Inferior parietal cortex (tissue), 1 donor: Measurements from ENCODE around the gene SPPL3.
A peak's percentile ranks its signal among the peaks of the same experiment; 100 is the strongest.
"Not testable (repeated sequence)": the region's sequence is repeated elsewhere in the genome, so short reads cannot be mapped to it uniquely, and the experiment has no call there.

Experiments
- DNase-seq: peaks from one replicate; pipeline ENCODE4 v3.0.0-alpha.2; 2016; ENCODE audit errors: extremely low spot score

SPPL3 gene

DNA sequence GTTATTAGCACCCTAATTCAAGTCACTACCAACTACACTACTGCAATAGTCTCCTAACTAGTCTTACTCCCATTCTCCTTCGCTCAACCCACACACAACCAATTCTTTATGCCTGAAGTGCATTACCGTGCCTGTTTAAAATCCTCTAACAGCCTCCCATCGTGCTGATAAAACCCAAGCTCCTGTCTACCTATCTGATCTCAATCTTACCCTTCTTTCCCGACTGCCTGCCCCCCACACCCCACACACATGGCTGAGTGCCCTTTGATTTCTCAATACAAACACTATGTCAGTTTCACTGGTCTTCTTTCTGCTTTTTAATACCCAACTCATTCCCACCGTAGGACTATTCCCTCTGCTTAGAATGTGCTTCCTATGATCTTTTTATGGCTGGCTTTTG, 59.9 kb downstream of the SPPL3 start:
- DNase-seq, result no peak

DNA sequence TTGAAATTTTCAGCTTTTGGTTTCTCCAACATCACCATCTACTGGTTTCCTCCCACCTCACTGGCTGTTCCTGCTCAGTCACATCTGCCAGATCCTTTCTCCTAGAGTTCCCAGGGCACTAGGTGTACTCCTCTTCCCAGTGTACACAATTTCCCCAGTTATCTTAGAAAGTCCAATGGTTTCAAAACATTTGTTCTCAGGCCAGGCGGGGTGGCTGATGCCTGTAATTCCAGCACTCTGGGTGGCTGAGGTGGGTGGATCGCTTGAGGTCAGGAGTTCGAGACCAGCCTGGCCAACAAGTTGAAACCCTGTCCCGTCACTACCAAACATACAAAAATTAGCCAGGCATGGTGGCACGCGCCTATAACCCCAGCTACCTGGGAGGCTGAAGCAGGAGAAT, 60.7 kb downstream of the SPPL3 start:
- no peak for DNase-seq

DNA sequence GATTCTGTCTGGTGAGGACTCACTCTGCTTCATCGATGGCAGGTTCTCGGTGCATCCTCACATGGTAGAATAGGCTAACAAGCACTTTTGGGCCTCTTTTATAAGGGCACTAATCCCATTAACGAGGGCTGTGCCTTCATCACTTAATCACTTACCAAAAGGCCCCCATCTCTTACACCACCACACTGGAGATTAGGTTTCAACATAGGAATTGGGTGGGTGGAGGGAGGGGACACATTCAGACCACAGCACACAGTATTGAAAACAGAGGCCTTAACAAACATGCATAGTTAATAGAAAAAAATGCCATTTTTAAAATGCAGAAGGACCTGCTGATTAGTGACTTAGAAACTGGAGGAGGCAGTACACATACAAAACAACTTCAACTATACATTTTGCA, 61.6 kb downstream of the SPPL3 start:
- DNase-seq, result no peak

DNA sequence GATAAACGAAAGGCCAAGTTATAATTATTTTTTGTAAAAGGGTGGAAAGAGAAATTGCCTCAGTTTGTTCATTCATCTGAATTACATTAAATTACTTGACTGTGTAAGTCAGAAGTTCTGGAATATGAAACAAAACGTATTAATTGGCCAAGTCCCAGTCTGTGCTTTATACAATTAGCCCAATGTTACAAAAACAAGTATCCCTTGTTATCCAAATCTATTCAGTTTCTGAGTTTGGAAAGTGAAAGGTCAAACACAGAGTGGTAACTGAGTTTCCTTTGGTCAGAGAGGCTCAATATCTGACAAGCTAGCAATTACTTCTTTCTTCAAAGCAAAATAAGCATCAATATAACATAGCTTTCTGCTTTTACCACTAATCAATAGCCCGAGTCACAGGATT, 62.6 kb downstream of the SPPL3 start:
- DNase-seq, result no peak

DNA sequence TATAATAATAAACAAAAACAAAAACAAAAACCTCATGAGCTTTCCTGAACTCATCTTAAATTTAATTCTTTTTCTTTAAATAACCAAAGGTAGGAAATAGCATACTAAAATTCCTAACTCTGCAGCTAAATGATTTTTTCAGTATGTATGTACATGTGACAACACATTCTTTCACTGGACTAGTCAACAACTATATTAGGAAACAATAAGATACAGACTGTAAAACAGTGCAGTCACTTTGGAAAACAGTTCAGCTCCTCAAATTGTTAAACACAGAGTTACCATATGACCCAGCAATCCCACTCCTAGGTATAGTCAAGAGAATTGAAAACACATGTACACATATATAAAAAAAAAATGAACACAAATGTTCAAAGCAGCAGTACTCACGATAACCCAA, 64.7 kb downstream of the SPPL3 start:
- DNase-seq, result no peak

DNA sequence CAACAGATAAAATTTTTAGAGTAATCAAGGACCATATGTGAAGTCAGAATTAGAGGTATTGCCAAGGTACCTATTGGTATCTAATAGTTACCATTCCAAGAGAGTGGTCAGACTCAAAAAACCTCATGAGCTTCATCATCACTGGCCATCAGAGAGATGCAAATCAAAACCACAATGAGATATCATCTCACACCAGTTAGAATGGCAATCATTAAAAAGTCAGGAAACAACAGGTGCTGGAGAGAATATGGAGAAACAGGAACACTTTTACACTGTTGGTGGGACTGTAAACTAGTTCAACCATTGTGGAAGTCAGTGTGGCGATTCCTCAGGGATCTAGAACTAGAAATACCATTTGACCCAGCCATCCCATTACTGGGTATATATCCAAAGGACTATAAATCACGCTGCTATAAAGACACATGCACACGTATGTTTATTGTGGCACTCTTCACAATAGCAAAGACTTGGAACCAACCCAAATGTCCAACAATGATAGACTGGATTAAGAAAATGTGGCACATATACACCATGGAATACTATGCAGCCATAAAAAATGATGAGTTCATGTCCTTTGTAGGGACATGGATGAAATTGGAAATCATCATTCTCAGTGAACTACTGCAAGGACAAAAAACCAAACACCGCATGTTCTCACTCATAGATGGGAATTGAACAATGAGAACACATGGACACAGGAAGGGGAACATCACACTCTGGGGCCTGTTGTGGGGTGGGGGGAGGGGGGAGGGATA, 65.4 kb downstream of the SPPL3 start:
- not testable (repeated sequence) for DNase-seq

DNA sequence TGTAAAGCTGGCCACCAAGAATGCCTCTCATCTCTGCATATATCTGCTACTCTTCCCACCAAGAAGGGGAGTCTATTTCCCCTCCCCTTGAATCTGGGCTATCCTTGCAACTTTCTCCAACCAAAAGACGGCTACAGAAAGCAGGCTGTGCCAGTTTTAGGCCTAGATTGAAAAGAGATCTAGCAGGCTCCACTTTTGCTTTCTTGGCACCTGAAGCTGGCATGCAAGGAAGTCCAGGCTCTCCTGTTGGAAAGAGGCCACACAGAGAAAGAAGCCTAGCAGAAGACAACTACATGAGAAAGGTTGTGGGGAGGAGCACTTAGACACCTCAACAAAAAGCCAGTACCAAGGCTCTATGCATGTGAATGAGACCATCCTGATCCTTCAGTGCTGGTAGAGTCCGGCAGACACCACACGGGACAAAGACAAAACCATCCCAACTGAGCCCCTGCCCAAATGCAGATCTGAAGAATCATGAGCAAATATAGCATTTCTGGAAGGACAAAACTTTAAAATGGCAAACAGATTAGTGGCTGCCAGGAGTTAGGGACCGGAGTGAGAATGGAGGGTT, 68.0 kb downstream of the SPPL3 start:
- no peak for DNase-seq

DNA sequence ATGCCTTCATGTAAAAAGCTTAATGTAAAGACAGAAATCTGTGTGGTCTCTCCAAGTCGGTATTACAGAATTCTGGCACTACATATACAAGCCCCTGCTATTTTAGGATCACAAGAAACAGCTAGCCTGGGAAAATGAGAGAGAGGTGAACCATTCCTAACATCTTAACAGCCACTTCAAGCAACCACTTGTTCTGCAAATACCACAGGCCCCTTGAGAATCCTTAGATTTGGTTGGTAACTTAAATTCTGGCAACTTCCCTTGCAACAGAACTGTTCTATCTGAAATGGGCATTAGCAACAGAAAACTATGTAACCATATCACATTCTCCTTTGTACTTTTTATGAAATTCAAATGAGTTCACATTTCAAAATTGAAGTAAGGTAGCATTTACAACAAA, 68.5 kb downstream of the SPPL3 start:
- no peak for DNase-seq

DNA sequence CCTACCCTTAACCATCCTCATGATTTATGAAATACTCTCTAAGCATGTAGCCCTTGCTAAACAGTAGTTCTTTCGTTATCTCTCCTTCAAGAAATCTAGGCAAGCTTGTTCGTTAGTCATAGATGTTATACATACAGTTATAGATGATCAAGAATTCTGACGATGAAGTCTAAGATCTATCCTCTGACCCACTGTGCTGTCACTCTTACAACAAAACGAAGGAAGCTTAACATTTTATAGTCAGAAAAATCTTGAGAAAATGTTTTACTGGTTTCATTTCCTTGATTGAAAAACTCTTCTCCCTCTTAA, 68.9 kb downstream of the SPPL3 start:
- DNase-seq, result no peak

DNA sequence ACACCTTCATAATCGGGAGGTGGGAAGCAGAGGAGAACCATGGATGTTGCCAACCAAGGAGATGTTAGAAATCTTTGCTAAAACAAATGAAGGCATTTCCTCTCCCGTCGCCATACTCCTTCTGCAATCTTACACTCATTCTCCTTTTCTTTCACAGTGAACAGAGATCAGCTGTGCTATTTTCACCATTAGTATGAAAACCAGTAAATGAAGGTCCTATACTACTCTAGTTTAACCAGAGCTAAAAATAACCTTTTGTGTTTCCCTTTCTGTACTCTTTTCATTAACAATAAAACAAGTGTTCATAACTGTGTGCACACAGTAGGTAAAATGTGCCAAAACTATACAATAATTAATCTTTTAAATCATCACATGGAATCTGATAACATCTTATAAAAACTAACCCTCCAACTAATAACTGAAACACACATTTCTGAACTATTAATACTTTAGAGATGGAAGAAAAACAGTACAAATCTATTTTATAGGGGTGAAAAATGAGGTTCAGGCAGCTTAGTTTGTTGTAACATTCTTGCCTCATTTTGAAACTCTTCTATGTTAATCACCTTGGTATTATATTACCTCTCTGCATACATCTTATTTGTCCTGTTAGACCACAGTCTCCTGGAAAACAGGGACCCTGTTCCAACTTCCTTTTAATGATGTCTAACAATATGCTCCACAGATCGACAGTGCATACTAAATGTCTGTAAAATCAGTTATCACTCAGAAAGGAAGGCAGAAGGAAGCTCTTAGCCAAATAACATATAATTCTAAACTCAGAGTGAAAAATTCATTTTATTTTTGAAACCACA, 69.5 kb downstream of the SPPL3 start:
- DNase-seq, result no peak

DNA sequence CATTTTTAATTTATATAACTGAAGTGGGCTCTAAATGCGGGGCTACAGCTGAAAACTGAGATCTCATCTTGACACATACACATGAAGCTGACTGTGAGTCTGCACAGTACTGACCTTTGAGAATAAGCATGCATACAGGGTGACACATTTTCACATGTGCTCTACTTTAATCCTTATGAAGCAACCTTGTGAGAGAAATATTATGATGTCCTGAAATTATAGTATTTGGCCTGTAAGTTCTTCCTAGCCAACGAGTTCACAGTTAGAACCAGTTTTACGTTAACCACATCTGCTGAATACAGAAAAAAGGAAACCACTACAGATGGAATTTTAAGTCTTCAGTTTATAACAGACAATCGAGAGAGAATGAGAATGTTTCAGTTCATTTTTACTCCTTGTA, 70.3 kb downstream of the SPPL3 start:
- DNase-seq, result no peak

DNA sequence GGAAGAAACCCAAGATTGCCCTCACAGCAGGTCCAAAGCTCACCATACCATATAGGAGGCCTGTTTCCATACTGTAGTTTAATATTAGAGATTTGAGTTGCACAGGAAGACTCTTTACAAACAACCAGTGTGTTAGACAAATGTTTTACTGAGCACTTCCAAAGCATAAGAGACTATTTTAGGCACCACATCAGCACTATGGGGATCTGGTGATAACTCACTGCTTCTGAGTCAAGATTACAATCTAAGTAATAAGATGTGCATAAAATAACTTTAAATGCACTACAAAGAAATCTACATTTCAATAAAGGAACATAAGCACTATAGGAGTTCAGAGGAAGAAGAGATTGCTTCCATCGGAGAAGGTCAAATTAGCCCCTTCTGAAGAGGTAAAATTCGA, 71.4 kb downstream of the SPPL3 start:
- DNase-seq, result no peak

DNA sequence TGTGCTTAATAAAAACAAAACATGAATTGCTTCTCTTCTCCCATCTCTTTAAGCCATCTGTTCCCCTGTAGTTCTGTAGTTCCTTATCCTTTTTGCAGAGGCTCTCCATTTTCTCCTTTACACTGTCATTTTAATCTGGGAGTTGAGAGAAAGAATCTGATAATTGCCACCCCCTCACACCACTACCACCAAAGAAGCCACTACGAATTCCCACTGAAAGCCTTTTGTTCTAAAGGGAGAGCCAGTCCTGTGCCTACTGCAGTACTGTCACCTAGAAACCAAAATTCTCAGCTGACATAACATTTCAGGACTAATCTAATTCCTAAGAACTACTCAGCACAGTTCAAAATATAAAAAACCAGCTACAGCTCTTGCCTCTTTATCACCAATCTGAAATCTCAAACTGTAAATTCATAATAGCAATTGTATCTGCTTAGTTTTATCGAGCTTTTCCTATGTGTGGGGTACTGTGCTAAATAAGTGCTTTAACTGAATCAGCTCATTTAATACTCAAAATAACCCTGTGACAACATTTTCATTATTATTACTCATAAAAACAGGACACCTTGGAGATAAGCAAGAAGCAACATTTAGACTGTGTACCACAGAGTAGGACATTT, 72.4 kb downstream of the SPPL3 start:
- no peak for DNase-seq

DNA sequence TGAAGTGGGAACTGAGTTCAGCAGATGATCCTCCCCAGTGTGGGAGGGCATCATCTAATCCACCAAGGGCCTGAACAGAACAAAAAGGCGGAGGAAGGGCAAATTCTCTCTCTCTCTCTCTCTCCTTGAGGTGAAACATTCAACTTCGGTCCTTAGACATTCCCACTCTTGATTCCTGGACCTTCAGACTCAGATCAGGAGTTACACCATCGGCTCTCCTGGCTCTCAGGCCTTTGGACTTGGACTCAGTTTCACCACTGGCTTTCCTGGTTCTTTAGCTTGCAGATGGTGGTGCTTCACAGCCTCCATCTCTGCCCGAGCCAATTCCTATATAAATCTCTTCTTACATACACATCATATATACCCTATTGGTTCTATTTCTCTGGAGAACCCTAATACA, 73.2 kb downstream of the SPPL3 start:
- DNase-seq, result no peak

DNA sequence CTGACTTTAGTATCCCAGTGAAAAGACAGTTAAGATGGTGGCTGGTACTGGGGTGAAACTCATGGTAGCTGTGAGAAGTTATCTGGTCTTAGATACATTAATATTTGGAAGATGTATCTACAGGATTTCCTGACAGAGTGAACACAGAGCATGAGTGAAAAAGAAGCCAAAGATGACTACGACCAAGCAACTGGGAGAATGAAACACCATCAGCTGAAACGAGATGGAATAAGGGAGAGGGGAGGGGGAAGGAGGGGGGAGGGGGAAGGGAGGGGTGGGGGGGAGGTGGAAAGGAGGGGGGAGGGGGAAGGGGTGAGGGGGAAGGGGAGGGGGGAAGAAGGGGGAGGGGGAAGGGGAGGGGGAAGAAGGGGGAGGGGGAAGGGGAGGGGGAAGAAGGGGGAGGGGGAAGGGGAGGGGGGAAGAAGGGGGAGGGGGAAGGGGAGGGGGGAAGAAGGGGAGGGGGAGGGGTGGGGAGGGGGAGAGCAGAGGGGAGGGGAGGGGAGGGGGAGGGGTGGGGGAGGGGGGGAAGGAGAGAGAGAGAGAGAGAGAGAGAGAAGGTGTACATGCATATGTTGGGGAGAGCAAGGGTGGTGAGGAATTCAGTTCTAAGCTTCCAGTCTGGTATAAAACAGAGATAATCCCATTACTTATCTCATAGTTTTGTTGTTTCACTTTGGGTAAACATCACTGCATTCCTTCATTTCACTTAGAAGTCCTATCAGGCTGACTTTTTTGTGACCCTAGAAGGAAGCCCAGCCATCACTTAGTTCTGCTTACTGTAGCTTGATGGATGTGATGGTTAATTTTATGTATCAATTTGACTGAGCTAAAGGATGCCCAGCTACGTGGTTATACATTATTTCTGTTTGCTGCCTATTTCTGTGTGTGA, 73.9 kb downstream of the SPPL3 start:
- no peak for DNase-seq

DNA sequence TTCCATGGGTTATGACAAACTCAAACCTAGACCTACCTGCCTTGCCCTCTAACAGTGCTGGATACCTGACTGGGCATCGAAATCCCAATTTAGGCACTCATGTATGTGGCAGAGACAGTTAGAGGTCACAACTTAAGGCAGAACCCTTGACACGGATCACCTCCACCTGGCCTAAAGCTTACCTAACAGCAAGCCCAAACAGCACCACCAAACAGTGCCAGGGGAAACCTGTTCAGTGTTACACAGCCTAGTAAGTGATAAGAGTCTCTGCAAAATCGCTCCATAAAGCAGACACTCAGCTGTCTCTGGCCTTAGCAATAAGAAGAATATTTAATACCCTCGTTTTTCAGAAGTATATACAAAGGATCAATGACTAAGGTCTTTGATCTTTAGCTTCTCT, 77.8 kb downstream of the SPPL3 start:
- no peak for DNase-seq

DNA sequence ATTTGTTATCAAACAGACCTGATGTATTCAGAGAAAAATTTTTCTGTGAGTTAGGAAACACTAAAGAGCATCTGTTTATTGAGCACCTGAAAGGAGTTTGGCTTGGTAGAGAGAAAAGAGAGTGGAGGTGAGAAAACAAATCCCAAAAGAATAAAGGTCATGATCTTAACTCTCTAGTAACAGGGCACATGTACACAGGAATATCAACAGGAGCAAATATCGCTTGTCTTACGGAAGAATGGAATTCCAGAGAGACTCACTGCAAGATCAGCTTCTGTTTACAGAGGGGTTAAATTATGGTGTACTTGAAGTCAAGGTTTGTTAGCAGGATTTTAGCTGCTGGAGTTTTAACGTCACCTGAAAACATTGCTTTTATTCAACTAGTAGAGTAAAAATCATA, 78.8 kb downstream of the SPPL3 start:
- no peak for DNase-seq

DNA sequence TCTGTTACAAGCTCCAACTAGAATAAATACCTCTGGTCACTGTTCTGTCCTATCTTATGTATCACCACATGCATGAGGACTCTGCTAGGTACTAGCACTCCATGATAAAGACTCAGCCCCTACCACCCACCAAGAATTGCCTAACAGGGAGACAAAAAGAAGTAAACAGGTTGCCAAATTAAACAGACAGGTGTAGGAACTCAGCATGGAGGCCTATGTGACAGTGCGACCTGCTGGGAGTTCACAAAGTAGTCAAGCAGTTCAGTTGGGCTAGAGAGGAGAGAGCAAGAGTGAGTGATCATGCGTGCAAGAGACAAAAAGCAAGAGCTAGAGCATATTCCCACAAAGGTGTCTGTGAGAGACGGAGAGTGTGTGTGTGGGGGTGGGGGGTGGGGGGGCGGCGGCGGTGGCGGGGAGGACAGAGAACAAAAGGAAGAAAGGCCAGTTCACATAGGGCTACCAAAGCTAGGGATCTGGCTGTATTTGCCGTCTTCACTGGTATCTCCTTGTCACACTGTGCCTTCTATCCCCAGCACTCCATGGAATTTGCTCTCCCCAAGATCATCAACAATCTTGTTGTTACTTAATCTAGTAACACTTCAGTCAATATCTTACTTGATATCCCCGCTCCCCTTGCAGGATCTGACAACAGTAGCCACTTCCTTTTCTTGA, 81.2 kb downstream of the SPPL3 start:
- no peak for DNase-seq

DNA sequence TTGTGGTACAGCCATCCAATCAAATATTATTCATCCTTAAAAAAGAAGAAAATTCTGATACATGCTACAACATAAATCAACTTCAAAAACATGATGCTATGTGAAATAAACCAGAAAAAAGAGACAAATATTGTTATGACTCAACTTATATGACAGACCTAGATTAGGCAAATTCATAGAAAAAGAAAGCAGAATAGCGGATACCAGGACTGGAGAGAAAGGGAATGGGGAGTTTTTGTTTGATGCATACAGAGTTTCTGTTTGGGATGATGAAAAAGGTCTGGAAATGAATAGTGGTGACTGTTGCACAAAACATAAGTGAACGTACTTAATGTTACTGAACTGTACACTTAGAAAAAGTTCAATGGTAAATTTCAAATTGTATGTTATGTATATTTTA, 82.3 kb downstream of the SPPL3 start:
- DNase-seq, result no peak

DNA sequence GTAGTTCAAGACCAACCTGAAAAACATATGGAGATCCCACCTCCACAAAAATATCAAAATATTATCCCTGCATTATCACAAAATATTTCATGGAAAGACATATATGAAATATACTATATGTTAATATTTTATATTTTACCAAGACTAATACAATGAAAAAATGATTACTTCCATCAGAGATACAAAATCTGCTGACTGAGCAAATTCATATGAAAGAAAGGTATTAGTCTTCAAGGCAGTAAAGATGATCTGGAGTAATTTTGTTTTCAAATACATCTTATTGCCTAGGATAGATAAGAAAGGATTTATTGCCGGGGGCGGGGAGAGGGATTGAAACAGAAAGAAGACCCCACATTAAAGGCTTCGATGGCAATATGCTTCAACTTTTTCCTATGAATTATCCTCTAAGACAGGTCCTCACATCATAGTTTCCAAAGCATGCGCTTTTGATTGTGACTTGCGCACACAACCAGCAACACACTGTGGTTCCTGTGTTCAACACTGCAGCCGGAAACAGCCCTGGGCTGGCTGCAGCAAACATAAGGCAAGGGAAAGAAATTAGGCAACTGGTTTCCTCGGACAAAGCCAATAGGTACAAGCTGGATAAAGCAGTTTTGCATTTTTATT, 83.2 kb downstream of the SPPL3 start:
- DNase-seq, result no peak

DNA sequence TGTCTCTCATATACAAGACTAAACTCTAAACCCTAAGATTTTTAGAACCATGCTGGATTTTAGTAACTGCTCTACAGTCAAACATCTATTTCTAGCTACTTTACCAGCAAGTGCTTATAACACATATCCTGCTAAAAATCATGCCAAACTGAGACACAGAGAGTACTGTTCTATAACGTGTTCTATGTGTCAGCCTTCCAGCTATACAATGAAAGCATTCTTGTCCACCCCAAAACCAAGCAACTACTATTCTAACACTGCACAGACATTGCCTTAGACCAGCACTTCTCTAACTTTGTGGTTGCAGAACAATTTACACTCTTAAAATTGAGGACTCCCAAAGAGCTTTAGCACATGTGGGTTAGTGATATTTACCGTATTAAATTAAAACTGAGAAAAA, 85.7 kb downstream of the SPPL3 start:
- DNase-seq, result peak; percentile 83
